Fibroblast of the conjunctiva (primary cell): ENCODE results near the gene GPRC5D.

ENCODE experiments used
- DNase-seq: peaks from one replicate; pipeline ENCODE4 v3.0.0-alpha.2; 2010; ENCODE audit warnings: low read depth

The GPRC5D gene

GRCh38 chr12:12952036-12952435 lies at the start of gene GPRC5D:
Gene GPRC5D (minus strand): TSS chr12:12952170. CDS start chr12:12950384, 1,786 bp downstream.
- no peak for DNase-seq

DNA sequence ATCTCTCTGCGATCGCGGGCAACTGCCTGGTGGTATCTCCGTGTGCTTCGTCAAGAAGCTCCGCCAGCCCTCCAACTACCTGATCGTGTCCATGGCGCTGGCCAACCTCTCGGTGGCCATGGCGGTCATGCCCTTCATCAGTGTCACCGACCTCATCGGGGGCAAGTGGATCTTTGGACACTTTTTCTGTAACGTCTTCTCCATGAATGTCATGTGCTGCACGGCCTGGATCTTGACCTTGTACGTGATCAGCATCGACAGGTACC lies 49.7 kb upstream of the GPRC5D start:
- no peak for DNase-seq

GRCh38 chr12:13000925-13001774 lies 49.2 kb upstream of the GPRC5D start:
- peak; percentile 29 for DNase-seq

- no peak for DNase-seq
These were observed 48.6 kb upstream of the GPRC5D start for GRCh38 chr12:13000616-13000924.

- peak; percentile 87 for DNase-seq
These were observed 48.1 kb upstream of the GPRC5D start, which contains the start of gene HEBP1 for GRCh38 chr12:12999959-13000615. Gene HEBP1 (minus strand): TSS chr12:13000265. CDS start chr12:13000114, 151 bp downstream.

DNA sequence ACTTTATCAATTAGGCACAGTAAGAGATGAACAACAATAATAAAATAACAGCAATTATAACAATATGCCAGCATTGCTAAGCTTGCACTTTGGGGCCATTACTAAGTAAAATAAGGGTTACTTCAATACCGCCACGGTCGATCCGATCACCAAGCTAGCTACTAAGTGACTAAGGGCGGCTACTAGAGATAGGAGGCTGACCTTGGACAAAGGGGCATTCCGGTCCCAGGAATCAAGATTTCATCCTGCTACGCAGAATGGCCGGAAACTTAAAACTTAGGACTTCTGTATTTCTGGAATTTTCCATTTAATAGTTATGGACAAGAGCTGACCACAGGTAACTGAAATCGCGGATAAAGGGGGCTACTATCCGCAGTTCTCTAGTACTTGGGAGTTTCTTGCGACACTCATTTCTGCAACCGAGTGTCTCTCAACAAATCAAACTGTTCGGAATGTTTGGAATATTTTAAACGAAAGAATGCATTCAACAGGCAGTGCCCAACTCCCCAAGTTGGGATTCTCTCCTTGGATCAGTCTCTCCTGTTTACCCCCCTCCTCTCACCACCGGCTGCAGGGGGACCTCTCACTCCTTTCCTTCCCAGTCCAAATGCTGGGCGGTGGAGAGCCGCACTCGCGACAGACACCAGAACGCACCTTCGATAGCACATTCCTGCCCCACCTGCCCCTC lies 47.4 kb upstream of the GPRC5D start:
- no peak for DNase-seq

DNA sequence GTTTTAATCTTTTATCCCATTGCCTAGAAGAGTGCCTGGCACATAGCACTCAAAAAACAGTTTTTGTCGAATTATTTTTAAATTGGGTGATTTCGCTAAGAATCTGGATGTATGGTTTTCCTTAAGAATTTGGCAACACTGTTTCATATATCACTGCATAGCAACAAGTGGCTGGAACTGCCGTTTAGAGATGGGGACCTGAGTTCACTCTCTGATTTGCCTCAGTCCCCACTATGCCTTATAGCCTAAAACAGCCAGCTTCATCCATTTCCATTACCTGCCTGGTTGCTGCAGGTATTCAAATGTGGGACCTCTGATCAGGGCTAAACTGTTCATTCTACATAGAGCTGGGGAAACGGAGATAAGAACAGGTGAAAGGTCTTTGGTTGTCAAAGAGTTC lies 46.3 kb upstream of the GPRC5D start:
- DNase-seq = no peak

- no peak for DNase-seq
These were observed 45.8 kb upstream of the GPRC5D start for GRCh38 chr12:12997734-12998133.

GRCh38 chr12:12997156-12997555 lies 45.2 kb upstream of the GPRC5D start:
- no peak for DNase-seq

DNA sequence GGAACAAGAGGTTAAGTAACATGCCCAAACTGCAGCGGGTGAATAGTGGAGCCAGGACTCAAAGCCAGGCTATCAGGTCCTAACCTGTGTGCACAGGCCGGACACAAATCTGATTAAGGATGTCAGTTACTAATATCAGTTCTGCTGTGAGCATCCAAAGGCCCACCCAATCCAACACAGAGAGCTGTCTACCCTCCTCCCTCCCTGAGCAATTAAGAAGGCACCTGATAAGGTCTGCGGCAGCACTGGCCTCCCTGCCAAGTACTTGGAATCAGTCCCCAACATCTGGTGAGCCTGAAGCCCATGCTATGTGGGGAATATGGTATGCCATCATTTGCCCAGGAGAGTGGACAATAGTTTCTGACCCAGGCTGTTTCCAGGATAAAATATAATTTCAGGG lies 44.2 kb upstream of the GPRC5D start:
- DNase-seq = no peak

DNA sequence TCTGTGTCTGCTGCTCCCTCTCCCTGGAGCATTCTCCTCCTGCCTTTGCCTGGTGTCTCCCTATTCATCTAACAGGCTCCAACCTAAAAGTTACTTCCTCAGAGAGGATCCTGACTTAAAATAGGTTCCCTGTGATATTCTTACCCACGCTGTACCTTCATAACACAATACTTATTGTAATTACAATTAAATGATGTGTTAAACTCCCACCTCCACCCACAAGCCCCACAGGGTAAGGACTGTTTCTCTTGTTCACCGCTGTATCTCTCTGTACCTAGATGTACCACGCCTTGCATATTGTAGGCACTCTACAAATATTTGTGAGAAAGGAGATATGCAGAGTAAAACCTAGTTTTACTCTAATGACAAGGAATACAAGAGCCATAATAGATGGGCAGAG lies 43.1 kb upstream of the GPRC5D start:
- DNase-seq = no peak

DNA sequence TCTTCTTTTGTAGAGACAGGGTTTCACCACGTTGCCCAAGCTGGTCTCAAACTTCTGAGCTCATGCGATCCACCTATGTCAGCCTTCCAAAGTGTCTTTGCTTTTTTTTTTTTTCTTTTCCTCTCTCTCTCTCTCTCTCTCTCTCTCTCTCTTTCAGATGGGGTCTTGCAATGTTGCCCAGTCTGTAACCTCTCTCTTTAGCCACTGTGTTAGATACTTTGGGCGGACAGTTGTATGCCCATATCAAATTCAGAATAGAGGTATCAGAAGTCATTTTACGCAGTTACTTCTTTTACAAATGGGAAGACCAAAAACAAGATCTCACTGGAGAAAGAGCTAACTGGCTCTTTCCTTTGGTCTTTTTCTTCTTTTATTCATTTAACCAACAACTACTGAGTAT lies 41.4 kb upstream of the GPRC5D start:
- no peak for DNase-seq

GRCh38 chr12:12992418-12993130 lies 40.6 kb upstream of the GPRC5D start:
- DNase-seq = peak; percentile 88

- DNase-seq = no peak
These were observed 38.9 kb upstream of the GPRC5D start for GRCh38 chr12:12990700-12991468.

- DNase-seq = no peak
These were observed 35.5 kb upstream of the GPRC5D start for GRCh38 chr12:12987421-12987820.

DNA sequence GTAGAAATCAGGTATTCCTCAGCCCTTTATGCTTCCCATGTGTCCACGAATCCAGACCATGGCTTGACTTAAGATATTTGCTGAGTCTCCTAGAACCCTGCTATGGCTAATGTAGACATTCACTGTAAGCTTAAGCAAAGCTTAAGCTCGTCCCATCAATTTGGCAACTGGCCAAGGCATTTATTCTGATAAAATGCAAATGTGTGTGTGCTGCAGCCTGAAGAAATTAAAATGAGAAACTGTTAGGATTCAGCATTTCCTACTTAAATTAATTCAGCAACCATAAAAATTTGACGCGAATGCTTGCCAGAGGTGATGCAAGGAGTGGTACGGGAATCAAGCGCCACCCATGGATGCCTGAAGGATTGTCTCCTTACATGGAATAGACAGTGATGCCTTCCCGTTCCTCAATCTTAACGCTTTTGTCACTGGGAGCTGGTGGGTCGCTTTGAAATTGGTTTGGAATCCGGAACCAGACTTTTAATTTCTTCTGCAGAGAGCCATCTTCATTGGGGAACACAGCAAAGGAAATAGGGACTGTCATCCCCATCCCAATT lies 34.9 kb upstream of the GPRC5D start:
- no peak for DNase-seq

- no peak for DNase-seq
These were observed 33.9 kb upstream of the GPRC5D start for GRCh38 chr12:12985817-12986408.

DNA sequence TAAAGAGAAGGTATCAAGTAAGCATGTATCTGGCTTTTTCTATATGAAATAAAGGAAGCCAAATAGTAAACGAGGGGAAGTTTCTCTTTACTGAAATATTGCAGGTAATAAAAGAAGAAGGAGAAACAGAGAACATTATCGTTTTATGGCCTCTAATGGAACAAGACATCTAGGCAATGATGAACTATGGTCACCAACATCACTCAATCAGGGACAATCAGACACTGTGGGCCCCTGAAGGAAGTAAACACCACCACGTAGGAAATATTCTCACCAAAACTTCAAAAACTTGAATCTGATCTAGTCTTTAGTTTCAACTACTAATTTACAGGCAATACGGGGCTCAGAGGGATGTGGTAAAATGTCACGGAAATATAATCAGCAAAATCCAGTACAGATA lies 32.2 kb upstream of the GPRC5D start:
- no peak for DNase-seq

DNA sequence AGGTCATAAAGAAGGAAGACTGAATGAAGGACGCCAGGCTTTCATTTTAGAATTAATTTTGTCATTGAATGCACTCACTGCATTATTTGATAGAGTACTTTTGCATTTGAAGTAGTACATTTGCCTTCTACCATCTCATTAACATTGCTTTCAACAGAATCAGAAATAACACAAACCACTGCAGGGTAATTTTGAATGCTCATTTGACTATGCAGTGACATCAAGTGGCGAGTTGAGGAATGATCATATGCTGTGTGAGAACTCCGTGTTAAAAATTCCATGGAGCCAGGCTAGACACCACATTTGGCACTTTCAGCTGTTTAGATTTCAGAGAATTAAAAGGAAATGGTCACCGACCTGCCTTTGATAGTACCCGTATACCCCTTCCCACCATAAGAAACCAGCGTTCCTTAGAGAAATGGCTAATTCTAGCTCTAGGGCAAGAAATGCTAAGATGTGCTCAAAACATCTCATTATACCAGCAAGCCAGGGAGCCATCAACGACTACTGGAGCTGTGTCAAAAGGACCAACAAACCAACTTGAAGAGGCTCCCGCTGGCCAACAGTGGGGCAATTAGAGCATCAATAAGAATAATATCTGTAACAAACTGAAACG lies 31.6 kb upstream of the GPRC5D start:
- DNase-seq = peak; percentile 51

DNA sequence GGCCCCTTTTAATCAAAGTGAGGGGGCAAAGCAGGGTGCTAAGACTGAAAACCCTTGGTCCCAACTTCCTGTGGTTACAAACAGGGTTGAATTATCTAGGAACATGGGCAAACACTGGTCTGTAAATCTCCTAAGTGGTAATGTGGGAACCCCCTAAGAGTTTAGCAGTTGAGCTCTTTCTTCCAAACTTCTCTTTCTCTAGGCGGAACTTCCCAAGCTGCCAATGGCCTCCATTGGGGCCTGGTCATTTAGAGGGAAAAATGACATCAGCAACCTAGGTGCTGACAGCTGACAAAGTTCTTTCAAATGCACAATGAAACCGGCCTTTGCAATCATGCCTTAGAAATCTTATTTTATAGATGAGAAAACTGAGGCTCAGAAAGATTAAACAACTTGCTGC lies 30.4 kb upstream of the GPRC5D start:
- DNase-seq = no peak
